GM19455 (cell line): ENCODE measurements around the gene MT1E.
A peak's percentile ranks its signal among the peaks of the same experiment; 100 is the strongest.
"Not testable (repeated sequence)": the region's sequence is repeated elsewhere in the genome, so short reads cannot be mapped to it uniquely, and the experiment has no call there.

ENCODE experiments used
- ATAC-seq: cut with Tn5 transposase; IDR thresholded peaks from one replicate; pipeline ENCODE4 v1.9.1; 2021; ENCODE audit not compliant: unreplicated experiment

The MT1E gene

DNA sequence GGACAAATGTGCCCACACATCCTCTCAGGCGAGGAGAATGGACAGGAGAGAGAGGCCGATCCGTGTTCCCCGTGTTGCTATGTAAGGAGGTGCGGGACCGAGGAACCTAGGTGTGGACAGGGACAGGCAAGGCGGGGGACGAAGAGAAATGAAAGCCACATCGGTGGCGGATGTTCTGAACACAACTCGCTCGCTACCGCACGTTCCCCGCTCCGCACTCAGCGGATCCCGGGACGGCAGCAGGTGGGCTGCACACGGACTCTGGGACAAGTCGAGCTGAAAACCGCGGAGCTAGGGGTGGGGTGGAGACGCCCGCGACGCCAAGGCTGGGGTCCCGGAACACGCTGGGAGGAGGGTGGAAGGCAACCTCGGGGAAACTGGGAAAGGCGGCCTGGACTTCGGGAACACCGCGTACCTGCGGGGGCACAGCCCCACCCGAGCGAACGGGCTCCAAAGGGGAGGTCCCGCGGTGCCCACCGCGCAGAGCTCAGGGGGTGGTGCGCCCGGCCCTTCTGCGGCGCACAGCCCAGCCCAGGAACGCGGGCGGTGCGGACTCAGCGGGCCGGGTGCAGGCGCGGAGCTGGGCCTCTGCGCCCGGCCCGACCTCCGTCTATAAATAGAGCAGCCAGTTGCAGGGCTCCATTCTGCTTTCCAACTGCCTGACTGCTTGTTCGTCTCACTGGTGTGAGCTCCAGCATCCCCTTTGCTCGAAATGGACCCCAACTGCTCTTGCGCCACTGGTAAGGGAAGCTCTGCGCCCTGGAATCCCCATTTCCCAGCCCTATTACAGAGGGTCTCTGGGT lies at the start of gene MT1E:
MT1E (plus strand) TSS at position 642 of the 803 bp plus-strand sequence; CDS start at position 713, 71 bp downstream.
- ATAC-seq, result no peak

DNA sequence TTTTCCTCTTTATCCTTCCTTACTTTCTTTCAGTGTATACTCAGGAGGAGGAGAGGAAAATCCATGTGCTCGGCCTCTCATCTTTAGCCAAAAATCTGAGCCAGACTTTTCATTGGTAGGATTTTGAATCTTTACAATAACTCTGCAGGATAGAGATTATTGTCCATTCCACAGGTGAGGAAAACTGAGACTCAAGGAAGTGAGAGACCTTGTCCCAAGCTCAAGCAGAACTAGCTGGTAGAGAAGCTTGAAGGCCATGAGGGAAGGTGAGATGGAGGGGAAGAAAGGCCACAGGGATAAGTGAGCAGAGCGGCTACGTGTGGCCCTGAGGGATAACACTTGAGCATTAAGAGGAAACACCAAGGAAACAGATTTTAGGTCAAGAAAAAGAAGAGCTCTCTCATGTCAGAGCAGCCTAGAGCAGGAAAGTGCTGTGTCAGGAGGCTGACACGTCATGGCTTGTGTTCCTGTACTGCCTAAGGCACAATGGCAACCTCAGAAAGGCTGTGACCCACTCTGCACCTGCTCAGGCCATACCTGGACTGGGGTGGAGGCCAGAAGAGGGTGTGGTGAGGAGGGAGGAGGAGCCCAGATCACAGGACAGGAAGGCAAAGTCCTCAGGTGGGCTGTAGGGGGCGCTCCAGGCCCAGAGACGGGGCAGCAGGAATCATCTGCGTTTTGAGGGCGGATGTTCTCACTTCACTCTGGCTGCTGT lies 48.8 kb upstream of the MT1E start:
- peak; percentile 92 for ATAC-seq

DNA sequence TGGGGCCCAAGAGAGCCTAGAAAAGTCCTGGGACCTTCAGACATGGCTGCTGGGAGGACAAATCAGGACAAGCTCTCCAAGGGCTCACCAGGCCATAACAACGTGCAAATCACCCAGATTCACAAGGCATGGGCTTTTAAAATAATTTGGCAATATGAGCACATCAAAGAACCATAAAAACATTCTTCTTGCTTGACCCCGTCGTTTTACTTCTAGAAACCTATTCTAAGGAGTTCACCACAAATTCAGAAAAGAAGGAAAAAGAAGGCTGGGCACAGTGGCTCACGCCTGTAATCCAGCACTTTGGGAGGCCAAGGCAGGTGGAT lies 48.3 kb upstream of the MT1E start:
- no peak for ATAC-seq

DNA sequence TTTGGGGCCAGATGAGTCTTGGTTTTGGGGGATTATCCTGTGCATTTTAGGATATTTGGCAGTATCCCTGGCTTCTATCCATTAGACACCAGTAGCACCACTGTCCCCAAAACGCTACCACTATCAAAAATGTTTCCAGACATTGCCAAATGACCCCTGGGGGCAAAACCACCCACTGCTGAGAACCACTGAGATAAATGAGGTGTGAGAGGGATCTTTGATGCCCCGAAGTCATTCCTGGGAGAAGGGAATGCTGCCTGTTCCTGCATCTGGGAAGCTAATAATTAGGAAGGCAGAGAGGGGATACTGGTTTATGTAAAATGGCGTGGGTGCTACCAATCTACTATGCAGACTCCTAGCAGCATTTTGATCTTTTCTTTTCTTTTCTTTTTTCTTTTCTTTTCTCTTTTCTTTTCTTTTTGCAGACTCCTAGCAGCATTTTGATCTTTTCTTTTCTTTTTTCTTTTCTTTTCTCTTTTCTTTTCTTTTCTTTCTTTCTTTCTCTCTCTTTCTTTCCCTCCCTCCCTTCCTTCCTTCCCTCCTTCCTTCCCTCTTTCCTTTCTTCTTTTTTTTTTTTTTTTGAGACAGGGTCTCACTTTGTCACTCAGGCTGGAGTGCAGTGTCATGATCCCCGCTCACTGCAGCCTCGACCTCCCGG lies 45.1 kb upstream of the MT1E start:
- ATAC-seq, result no peak

DNA sequence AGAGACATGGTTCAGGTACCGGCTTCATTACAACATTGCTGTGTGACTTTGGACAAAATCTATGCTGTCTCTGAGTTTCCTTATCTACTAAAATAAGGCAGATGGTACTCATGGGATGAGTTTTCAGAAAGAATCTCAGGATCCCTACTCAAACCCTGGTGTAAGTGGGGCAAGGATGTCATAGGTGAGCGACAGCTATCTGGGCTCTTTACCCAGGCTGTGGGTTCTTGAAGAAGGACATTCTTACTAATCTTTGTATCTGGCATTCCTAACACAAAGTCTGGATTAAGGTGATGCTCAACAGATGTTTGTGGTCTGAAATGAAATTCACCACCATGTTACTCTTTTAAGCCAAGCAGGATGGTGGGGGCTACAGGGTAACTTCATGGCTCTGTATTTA lies 42.7 kb upstream of the MT1E start:
- not testable (repeated sequence) for ATAC-seq

DNA sequence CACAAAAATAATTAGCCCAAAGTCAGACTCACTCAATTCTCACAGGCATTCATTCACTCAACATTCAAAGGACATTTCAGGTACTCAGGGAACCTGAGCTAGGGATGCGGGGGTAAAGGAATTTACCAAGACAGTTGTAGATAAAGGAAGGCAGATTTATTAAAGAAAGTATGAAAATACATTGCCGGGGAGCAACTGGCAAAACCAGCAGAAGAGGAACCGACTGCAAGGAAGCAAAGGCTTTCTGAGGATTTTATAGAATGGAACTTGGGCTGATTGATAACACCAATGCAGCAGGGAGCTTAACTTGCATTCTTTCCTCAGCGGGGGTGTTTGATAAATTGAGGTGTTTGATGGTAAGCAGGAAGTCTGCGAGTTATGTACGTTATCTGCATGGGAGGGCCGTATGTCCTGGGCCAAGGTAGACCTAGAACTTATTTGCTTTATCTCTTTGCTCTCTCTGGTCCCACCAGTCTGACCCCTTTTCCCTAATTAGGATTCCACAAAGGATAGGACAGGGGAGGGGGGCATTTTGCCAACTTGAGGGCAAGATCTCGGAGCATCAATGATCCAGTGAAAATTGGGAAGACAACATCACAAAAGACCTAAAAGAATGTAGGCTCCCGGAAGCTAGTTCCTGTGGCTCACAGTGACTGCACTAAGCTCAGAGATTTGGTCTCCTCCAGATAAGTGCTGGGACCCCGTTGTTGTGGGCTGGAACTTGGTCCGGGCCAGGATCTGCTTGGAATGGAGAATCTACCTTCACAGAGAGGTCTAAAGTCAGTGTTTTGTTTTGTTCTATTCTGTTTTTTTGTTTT lies 42.0 kb upstream of the MT1E start:
- no peak for ATAC-seq

DNA sequence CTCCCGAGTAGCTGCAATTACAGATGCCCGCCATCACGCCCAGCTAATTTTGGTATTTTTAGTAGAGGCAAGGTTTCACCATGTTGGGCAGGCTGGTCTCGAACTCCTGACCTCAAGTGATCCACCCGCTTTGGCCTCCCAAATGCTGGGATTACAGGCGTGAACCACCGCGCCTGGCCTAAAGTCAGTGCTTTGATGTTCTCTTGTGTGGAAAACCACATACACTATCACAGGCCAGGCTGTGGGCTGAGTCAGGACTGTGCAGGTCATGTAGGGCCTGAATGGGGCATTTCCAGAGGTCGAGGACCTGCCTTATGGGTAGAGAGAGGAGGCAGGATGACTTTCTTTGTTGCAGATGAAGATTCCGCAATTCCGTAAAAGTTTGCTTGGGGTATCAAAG lies 41.3 kb upstream of the MT1E start:
- ATAC-seq, result no peak

DNA sequence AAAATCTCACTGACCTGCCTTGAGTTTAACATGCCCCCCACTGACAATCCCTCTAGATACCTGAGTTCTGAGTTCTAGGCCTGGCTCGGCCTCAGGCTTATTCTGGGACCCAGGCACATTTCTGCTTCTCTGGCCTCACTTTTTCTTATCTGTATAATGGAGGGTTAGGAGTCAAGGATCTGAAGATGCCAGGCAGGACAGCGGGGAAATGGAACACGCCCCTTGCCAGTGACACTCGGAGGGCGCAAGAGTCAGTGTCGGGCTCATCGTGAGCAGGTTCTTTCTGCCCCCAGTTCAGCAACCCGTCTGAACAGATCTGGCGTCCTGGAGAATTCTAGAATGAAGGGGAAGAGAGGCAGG lies 36.8 kb upstream of the MT1E start:
- ATAC-seq, result no peak

DNA sequence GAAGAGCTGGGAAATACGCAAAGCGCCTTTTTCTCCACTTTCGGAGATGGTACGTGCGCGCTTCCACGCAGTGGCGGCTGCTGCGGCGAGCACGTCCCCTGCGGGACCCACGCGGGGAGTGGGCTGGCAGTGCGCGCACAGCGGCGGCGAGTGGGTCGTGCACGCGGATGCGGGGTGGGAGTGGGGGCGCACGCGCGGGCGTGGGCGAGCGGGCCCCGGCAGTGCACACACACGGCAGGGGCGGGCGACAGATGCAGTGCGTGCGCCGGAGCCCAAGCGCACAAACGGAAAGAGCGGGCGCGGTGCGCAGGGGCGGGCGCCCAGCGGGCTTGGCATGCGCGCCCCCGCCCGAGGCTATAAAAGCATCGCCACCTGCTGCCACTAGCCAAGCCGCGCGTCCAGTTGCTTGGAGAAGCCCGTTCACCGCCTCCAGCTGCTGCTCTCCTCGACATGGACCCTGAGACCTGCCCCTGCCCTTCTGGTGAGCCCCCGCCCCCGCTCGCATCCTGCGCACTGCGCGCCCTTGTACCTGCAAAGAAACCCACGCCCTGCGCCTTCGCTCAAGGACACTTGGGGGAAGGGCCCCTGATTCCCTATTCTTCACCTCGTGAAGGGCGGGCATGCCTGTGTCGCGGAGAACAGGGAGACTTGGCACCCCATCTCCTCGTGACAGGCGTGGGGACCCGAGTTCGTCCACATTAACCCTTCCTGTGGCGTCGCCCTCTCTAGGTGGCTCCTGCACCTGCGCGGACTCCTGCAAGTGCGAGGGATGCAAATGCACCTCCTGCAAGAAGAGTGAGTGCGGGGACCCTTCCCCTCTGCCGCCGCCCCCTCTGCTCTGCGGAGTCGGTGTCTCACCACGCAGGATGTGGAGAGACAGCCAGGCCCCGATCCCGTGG lies 36.2 kb upstream of the MT1E start, which contains the start of gene MT3:
MT3 (plus strand) TSS at position 388 of the 899 bp plus-strand sequence; CDS start at position 451, 63 bp downstream.
- ATAC-seq, result no peak

DNA sequence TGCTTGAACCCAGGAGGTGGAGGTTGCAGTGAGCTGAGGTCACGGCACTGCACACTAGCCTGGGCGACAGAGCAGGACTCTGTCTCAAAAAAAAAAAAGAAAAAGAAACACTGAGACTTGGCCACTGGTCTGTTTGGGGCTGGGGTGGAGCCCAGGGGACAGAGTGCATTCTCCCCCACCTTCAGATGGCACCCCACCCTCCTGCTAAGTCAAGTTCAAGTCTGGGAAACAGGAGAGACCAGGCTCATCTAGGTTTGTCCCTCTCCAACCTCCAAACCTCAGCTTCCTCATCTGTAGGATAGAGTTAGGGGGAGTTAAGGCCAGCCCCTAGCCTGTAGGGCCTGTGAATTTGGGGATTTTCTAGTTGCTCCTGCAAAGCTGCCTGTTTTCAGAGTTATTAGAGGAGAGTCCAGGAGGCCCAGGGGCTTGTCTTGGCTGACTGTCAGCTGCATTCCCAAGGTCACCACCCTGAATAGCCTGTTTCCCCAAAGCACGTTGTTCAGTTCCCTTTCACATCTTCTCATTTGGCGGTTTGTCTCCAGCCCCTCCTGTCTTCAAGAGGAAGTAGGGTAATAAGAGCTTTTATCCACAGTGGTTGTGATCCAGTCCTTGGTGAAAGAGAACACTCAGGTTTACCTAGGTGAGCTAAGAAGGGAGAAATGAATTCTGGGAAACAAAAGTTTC lies 34.1 kb upstream of the MT1E start:
- ATAC-seq, result no peak

DNA sequence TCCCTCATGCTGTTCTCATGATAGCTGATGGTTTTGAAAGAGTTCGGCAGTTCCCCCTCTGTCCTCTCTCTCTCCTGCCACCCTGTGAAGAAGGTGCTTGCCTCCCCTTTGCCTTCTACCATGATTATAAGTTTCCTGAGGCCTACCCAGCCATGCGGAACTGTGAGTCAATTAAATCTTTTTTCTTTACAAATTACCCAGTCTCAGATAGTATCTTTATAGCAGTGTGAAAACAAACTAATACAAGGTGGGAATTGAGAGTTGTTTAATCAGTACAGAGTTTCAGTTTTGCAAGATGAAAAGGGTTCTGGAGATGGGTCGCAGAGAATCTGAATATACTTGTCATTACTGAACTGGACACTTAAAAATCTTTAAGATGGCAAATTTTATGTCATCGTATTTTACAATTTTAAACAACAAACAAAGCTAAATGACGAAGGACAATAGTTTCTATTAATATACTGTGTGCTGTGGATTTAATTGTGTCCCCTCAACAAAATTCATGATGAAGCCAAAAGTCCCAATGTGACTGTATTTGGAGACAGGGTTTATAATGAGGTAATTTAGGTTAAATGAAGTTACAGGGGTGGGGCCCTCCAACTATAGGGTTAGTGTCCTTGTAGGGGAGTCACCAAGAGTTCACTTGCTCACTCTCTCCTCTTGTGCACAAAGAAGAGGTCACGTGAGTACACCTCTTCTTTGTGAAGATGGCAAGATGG lies 31.8 kb upstream of the MT1E start:
- no peak for ATAC-seq

DNA sequence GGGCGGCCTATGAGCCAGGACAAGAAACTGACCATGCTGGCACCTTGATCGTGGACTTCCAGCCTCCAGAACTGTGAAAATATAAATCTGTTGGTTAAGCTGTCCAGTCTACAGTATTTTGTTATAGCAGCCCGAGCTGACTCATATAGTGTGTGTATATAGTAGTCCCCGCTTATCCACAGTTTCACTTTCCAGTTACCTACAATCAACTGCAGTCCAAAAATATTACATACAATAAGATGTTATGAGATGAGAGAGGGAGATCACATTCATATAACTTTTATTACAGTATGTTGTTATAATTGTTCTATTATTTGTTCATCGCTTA lies 31.3 kb upstream of the MT1E start:
- ATAC-seq, result no peak

DNA sequence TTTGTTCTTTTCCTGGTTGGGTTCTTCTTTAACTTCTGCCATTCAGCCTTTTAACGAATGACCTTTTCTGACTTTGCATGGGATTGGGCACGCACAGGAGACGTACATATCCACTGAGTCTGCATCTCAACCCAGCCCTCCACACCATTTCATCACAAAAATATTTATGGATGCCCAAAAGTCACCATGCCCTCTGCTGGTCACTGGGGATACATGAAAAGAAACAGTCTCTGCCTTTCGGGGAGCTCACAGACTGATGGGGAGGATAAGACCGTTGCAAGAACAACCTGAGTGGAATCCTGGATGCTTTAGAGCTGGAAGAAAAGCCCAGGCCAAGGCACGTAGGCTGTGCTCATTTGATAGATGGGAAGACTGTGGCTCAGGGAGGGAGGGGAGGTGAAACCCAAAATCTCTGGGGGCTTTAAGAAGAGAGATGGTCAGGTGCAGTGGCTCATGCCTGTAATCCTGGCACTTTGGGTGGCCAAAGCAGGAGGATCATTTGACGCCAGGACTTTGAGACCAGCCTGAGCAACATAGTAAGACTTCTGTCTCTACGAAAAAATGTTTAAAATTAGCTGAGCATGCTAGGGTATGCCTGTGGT lies 25.1 kb upstream of the MT1E start:
- no peak for ATAC-seq

DNA sequence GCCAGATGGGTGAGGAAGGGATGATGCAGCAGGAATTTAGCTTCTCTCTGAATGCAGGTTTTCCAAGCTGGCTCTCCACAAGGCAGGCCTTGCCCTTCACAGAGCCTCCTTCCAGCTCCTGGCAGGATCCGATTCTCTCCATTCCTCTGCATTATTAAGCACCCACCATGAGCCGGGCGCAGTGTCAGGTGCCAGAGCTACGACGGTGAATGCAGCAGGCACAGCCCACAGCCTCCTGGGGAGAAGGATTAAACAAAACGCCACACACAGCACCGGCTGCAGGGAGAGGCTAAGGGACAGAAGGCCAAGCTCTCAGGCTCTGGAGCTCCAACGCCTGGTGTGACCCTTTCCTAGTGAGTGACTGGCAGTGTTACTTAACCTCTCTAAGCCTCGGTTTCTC lies 24.3 kb upstream of the MT1E start:
- ATAC-seq, result no peak

DNA sequence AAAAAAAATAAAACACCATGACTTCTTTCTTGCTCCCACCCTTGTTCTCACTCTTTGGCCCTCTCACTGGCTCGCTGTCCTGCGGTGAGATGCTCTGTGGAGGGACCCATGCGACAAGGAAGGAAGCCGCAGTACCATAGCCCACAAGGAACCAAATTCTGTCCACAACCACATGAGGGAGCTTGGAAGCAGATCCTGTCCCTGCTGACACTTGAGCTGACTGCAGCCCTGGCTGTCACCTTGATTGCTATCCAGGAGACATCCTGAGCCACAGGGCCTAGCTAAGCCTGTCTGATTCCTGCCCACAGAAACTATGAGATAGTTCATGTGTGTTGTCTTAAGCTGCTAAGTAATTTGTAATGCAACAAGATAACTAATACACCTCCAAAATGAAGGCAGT lies 22.0 kb upstream of the MT1E start:
- no peak for ATAC-seq

DNA sequence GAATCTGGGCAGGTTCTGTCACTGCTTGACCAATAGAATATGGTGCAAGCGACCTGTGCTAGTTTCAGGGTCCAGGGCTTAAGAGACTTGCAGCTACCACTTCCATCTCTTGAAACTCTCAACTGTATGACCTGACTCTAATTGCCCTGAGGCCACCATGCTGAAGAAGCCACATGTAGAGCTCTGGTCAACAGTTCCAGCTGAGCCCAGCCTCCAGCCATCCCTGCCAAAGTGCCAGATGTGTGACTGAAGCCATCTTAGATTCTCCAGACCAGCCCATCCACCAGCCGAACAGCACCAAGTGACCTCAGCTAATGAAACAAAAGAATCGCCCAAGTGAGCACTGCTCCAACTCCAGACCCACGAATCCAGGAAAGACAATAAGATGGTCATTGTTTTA lies 20.6 kb upstream of the MT1E start:
- ATAC-seq, result no peak

DNA sequence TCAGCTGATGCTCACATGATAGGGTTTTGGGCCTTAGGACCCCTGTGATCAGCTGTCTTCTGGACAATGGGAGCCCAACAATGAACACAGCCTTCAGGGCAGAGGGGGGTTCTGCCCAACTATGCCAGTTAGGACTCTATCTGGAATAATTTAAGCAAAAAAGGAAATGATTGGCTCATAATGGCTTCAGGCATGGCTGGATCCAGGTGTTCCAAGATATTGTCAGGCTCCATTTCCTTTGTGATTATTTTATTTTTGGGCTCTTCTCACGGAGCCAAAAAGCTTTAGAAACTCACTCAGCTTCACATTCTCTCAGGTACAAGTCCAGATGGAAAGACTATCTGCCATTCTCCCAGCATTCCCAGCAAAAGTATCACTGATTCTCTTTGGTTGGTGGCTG lies 20.1 kb upstream of the MT1E start:
- no peak for ATAC-seq

DNA sequence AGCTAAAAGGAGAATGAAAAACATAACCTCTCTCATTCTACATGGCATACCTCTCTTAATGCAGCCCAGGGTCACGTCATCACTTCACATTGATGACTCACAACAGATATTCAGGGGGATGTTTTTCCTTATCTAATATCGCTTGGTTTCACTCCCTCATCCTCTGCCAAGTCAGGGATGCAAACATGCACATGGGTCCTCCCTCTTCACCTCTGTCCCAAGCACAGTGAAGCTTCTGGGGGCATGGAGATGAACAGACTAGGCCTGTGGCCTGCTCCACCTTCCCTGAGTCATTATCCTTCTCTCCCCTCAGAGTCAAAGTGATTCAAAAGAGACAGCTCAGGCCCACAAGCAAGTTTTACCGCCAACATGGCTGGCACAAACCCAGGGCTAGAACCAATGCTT lies 19.5 kb upstream of the MT1E start:
- no peak for ATAC-seq
